GM12878 (cell line): ENCODE results near the gene TFF2. TPM values are rescaled to one million over a fixed set of nuclear protein-coding genes. Genes with fewer than 3 reads are reported as not detected.

ENCODE experiments used
- ATAC-seq: fragments of 200-7000 bp; cut with Tn5 transposase; 3 replicates; pipeline ENCODE4 v1.9.1; 2020; ENCODE audit warnings: mild to moderate bottlenecking, moderate library complexity
- BruUV-seq: library from RNA; stranded (reverse); fragments of 400-500 nt; replicated peaks from 2 replicates; lab custom pipeline; 2021; lab: Mats Ljungman, UMichigan
- CTCF ChIA-PET: fragments of 300-600 bp; sonication (Branson Sonifier 250); formaldehyde crosslinking; extraction: SDS; loops from one replicate; lab custom pipeline; 2021; ENCODE audit warnings: inconsistent platforms; lab: Yijun Ruan, JAX
- POLR2A ChIA-PET: fragments of 350-600 bp; formaldehyde crosslinking; extraction: SDS; loops from one replicate; lab custom pipeline; 2021; ENCODE audit warnings: inconsistent platforms; lab: Charles Lee
- RAD21 ChIA-PET: fragments of 300-600 bp; sonication (Branson Sonifier 250); formaldehyde crosslinking; loops from one replicate; lab custom pipeline; 2023; ENCODE audit warnings: antibody characterized with exemption; ENCODE audit not compliant: unreplicated experiment; lab: Charles Lee
- SMC1A ChIA-PET: fragments of 300-600 bp; sonication (Branson Sonifier 250); formaldehyde crosslinking; loops from one replicate; lab custom pipeline; 2023; ENCODE audit not compliant: unreplicated experiment, uncharacterized antibody; lab: Charles Lee
- DNase-seq: peaks from one replicate; pipeline ENCODE4 v3.0.0-alpha.2; 2011; ENCODE audit warnings: low read depth, low spot score
- FAIRE-seq: peaks from 3 replicates; lab custom pipeline; 2011; peaks lifted over from hg19 to GRCh38; lab: Jason Lieb, UNC
- H2AFZ ChIP-seq: 2 replicates; pipeline ENCODE4 v1.6.0; 2011; ENCODE audit warnings: low read depth, low read length, control low read depth; ENCODE audit not compliant: control insufficient read depth
- H3K27ac ChIP-seq: 2 replicates; pipeline ENCODE4 v1.5.1; 2011; ENCODE audit warnings: control low read depth; ENCODE audit not compliant: control insufficient read depth, insufficient read depth
- H3K27me3 ChIP-seq, 2 experiments: replicated peaks in 1 of 2; 2 replicates each; pipeline versions ENCODE4 v1.6.0 to v1.6.1; 2011; ENCODE audit warnings: low read length in 1 of 2; ENCODE audit not compliant: control insufficient read depth in 2 of 2, insufficient read depth in 2 of 2
- H3K36me3 ChIP-seq, 2 experiments: 2 replicates each; pipeline ENCODE4 v1.5.1; 2011; ENCODE audit warnings: low read length in 1 of 2; ENCODE audit not compliant: control insufficient read depth in 2 of 2, insufficient read depth in 2 of 2
- H3K4me1 ChIP-seq: 2 replicates; pipeline ENCODE4 v1.6.1; 2011; ENCODE audit warnings: mild to moderate bottlenecking, low read length, moderate library complexity, mixed read lengths; ENCODE audit not compliant: control insufficient read depth, insufficient read depth
- H3K4me2 ChIP-seq: 2 replicates; pipeline ENCODE4 v1.6.0; 2011; ENCODE audit warnings: control low read depth; ENCODE audit not compliant: control insufficient read depth, insufficient read depth
- H3K4me3 ChIP-seq: fragments of 200-600 bp; sonication (generic); 2 replicates; pipeline ENCODE4 v1.5.1; 2016
- H3K79me2 ChIP-seq: 2 replicates; pipeline ENCODE4 v1.6.0; 2011; ENCODE audit warnings: low read length; ENCODE audit not compliant: control insufficient read depth, insufficient read depth
- H3K9ac ChIP-seq: 2 replicates; pipeline ENCODE4 v1.8.0; 2011; ENCODE audit warnings: low read length, control low read depth, mixed read lengths; ENCODE audit not compliant: control insufficient read depth, insufficient read depth
- H3K9me3 ChIP-seq: replicated peaks from 3 replicates; pipeline ENCODE4 v1.5.1; 2011; ENCODE audit warnings: mild to moderate bottlenecking, low read length; ENCODE audit not compliant: control insufficient read depth, insufficient read depth
- H4K20me1 ChIP-seq: 2 replicates; pipeline ENCODE4 v1.6.0; 2011; ENCODE audit not compliant: control insufficient read depth, insufficient read depth
- CBFB ChIP-seq: IDR thresholded peaks from 2 replicates; pipeline ENCODE4 v1.6.1; 2016; ENCODE audit warnings: antibody characterized with exemption, low read depth
- CEBPB ChIP-seq, 2 experiments: fragments of 150-350 bp in 1 of 2; IDR thresholded peaks; 2 replicates each; pipeline ENCODE4 v1.6.1; 2012 to 2014; ENCODE audit warnings: low read depth in 2 of 2, low read length in 2 of 2, borderline replicate concordance in 1 of 2, inconsistent platforms in 1 of 2
- DPF2 ChIP-seq: fragments of 450-650 bp; IDR thresholded peaks from 2 replicates; pipeline ENCODE4 v1.6.1; 2017; ENCODE audit warnings: mild to moderate bottlenecking
- MTA2 ChIP-seq: fragments of 450-650 bp; IDR thresholded peaks from 2 replicates; pipeline ENCODE4 v1.6.1; 2016; ENCODE audit warnings: low read depth, mild to moderate bottlenecking, moderate library complexity
- USF1 ChIP-seq: IDR thresholded peaks from 2 replicates; pipeline ENCODE4 v1.6.1; 2011; ENCODE audit warnings: borderline replicate concordance, low read depth, mild to moderate bottlenecking, moderate library complexity, mixed read lengths, low read length; ENCODE audit not compliant: insufficient read depth; ENCODE audit errors: extremely low read length
- WGBS: methylation state at CpG from one replicate; pipeline ENCODE4 v1.1.6; 2016; ENCODE audit warnings: low lambda C conversion rate; ENCODE audit not compliant: insufficient replicate concordance, insufficient coverage; ENCODE audit errors: missing lambda C conversion rate; 5-methylcytosine and 5-hydroxymethylcytosine counted together
- in situ Hi-C: fragments of 300-500 bp; cut with MboI; formaldehyde crosslinking; loops from 9 replicates; pipeline ENCODE4 v1.14.3; 2018; ENCODE audit warnings: mixed read lengths
- intact Hi-C: fragments of 100-400 bp; cut with micrococcal nuclease; formaldehyde crosslinking; loops from one replicate; pipeline ENCODE4 v1.14.2; 2022; ENCODE audit not compliant: unreplicated experiment
- polyA plus RNA-seq, 11 experiments: library from polyadenylated mRNA; depleted of rRNA in 4 of 11; unstranded in 6 of 11; stranded (reverse) in 5 of 11; fragments of >200 nt; fragmentation: Nextera tagmentation in 4 of 11; fragmentation: Illumina TruSeq in 1 of 11; extraction: Ambion mirVana in 4 of 11; extraction: Trizol in 1 of 11; gene quantifications; 1 replicate in 1 of 11; 2 replicates in 10 of 11; pipeline versions ENCODE4 v1.2.1 to v1.2.3, GENCODE V29; 2011 to 2016; ENCODE audit warnings: inconsistent platforms in 2 of 11, missing spikeins in 2 of 11, low read depth in 1 of 11
- total RNA-seq, 4 experiments: library from RNA; depleted of rRNA in 3 of 4; stranded (reverse); fragments of >200 nt in 3 of 4; fragmentation: Illumina TruSeq in 1 of 4; extraction: Trizol in 1 of 4; gene quantifications; 2 replicates each; pipeline versions ENCODE4 v1.2.1 to v1.2.3, GENCODE V29; 2013 to 2021
- TF ChIP-seq, protein P1 (sequence below): fragments of 450-650 bp; IDR thresholded peaks from 2 replicates; pipeline ENCODE4 v1.6.1; 2016; ENCODE audit warnings: mild to moderate bottlenecking

The TFF2 gene
- total and polyA plus RNA-seq, 10 of the 15 experiments (the other 5 are each of a cell fraction or from before 2014, with no cell fraction given): 0.56 TPM; not detected in 9

DNA sequence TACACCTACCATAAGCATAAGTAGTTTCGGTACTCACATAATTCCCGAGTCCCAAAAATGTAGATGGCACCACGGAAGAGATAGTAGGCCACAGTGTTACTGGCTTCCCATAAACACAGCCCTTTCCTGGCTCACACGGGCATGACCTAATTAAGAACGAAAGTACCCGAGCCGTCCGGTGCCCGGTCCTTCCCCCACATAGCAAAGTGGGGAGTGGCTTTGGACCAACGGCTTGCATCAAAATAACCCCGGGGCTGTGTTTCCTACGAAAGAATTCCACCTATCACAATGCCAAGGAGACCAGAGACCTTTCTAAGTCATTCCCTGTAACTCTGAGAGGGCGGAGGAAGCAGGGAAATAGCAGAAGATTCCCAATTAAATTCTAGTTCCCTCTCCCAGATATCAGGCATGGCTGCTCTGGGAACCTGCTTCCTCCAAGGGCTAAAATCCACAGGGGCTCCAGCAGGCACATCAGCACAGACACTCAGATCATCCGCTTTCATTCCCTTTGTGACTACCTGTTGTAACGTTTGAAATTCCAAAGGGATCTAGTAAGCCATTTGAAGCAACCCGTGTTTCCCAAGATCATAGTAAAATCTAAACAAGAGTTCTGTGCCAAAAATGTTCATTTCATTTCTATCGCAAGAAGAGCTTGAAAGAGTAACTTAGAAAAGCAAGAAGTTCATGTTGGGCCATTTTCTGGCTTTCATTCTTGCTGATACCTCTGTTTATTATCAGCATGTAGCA, 45.3 kb upstream of the TFF2 start, which contains the start of gene TMPRSS3:
TSS of gene TMPRSS3 (minus strand) at position 148 of the 747 bp plus-strand sequence. CDS start 635 bp downstream, outside the sequence.
- ChIA-PET CTCF (no interaction called here), RAD21 (interaction anchor here (0.6 to 1.6 kb wide), 3 partner anchors 27 to 85 kb away, joined by 3 to 4 read pairs (median 4); no protein-coding TSS in a partner anchor), SMC1A (interaction anchor here (1.1 to 1.7 kb wide), 3 partner anchors 11 to 28 kb away, joined by 3 to 5 read pairs (median 4); no protein-coding TSS in a partner anchor), POLR2A (interaction anchor here (0.8 kb wide), 1 partner anchor 25 kb away, joined by 3 read pairs; no protein-coding TSS in a partner anchor)
- Histone ChIP-seq H3K27me3 (no peaks in the 10 kb centered on the region), H3K4me3 (0 out of 2 replicates have a peak within 1 kb of the TSS, but pooled peaks have one; percentile 4), H3K79me2 (peaks cover 12% of the 10 kb centered on the region), H3K9me3 (no peaks in the 10 kb centered on the region), H3K9ac (peak within 1 kb of the TSS; percentile 24), H3K36me3 (no peaks in the 10 kb centered on the region), H3K4me2 (no peak within 1 kb of the TSS), H3K4me1 (peaks cover 32% of the 10 kb centered on the region), H4K20me1 (no peaks in the 10 kb centered on the region), H2AFZ (no peak within 1 kb of the TSS), H3K27ac (peak within 1 kb of the TSS; percentile 39)
- BruUV-seq: no TSS peak
- intact Hi-C loops: no loop called here
- 52% methylated on average over 17 of the region's 17 CpGs for WGBS
- in situ Hi-C loops: no loop called here
- FAIRE-seq (no peak), DNase-seq (no peak), ATAC-seq (no peak)
- TF ChIP-seq MTA2 (no peak), DPF2 (no peak), CBFB (no peak), USF1 (no peak), CEBPB (IDR thresholded peaks at IDR 0.05; ENCODE audit: borderline replicate concordance in 1 of 2, low read depth in 2 of 2, low read length in 2 of 2) (no peak)
- TF ChIP-seq, protein P1, sequence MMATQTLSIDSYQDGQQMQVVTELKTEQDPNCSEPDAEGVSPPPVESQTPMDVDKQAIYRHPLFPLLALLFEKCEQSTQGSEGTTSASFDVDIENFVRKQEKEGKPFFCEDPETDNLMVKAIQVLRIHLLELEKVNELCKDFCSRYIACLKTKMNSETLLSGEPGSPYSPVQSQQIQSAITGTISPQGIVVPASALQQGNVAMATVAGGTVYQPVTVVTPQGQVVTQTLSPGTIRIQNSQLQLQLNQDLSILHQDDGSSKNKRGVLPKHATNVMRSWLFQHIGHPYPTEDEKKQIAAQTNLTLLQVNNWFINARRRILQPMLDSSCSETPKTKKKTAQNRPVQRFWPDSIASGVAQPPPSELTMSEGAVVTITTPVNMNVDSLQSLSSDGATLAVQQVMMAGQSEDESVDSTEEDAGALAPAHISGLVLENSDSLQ: no peak
